AG04449 (cell line): ENCODE data around the gene SERPINB5.

Experiments used
- CTCF ChIA-PET: fragments of 350-600 bp; formaldehyde crosslinking; extraction: SDS; loops from one replicate; lab custom pipeline; 2021; ENCODE audit warnings: antibody characterized with exemption; lab: Yijun Ruan, JAX
- POLR2A ChIA-PET: fragments of 400-600, 350-600 bp; formaldehyde crosslinking; extraction: SDS; loops from one replicate; lab custom pipeline; 2020; ENCODE audit warnings: antibody characterized with exemption, inconsistent platforms; lab: Yijun Ruan, JAX
- DNase-seq: peaks from one replicate; pipeline ENCODE4 v3.0.0-alpha.2; 2010; ENCODE audit warnings: low read depth, low spot score
- H3K4me3 ChIP-seq: 2 replicates; pipeline ENCODE4 v1.5.1; 2011; ENCODE audit warnings: low read depth, mild to moderate bottlenecking, control low read depth, low read length
- CTCF ChIP-seq: IDR thresholded peaks from one replicate; pipeline ENCODE4 v1.5.1; 2011; ENCODE audit warnings: mild to moderate bottlenecking, moderate library complexity, low read length, control low read depth, inconsistent platforms; ENCODE audit not compliant: insufficient read depth; ENCODE audit errors: missing control alignments

The SERPINB5 gene

GRCh38 chr18:63480915-63481314, 4.2 kb downstream of the SERPINB5 start:
- DNase-seq = no peak
- no peak overlapping the region for H3K4me3 ChIP-seq
- CTCF ChIA-PET = no interaction called here
- no peak for TF ChIP-seq CTCF
- POLR2A ChIA-PET = no interaction called here

- no peak for DNase-seq
- ChIA-PET POLR2A (no interaction called here), CTCF (interaction anchor here (0.8 to 4.0 kb wide), 11 partner anchors 9 to 464 kb away, joined by 3 to 13 read pairs (median 5); no protein-coding TSS in a partner anchor)
- no peak overlapping the region for H3K4me3 ChIP-seq
- no peak for TF ChIP-seq CTCF
These were observed 10.9 kb downstream of the SERPINB5 start for GRCh38 chr18:63487676-63488075.

- ChIA-PET CTCF (interaction anchor here (1.0 to 4.0 kb wide), 7 partner anchors 9 to 90 kb away, joined by 3 to 13 read pairs (median 5); no protein-coding TSS in a partner anchor), POLR2A (no interaction called here)
- DNase-seq = no peak
- no peak overlapping the region for H3K4me3 ChIP-seq
- no peak for TF ChIP-seq CTCF
These were observed 11.4 kb downstream of the SERPINB5 start for GRCh38 chr18:63488160-63488559.

GRCh38 chr18:63492851-63493250, 16.1 kb downstream of the SERPINB5 start:
- TF ChIP-seq CTCF = no peak
- H3K4me3 ChIP-seq = no peak overlapping the region
- ChIA-PET CTCF (interaction anchor here (1.4 to 5.7 kb wide), 3 partner anchors 12 to 25 kb away, joined by 5 to 35 read pairs (median 16); no protein-coding TSS in a partner anchor), POLR2A (no interaction called here)
- no peak for DNase-seq

- no peak for TF ChIP-seq CTCF
- no peak overlapping the region for H3K4me3 ChIP-seq
- no peak for DNase-seq
- CTCF ChIA-PET = interaction anchor here (1.3 to 18.9 kb wide), 4 partner anchors 9 to 19 kb away, joined by 3 to 246 read pairs (median 12); no protein-coding TSS in a partner anchor
- POLR2A ChIA-PET = no interaction called here
These were observed 18.9 kb downstream of the SERPINB5 start for GRCh38 chr18:63495675-63496074.

GRCh38 chr18:63505566-63506335, 29.0 kb downstream of the SERPINB5 start:
- ChIA-PET POLR2A (no interaction called here), CTCF (interaction anchor here (0.7 to 18.9 kb wide), 28 partner anchors 9 to 493 kb away, joined by 3 to 724 read pairs (median 4); partner anchors contain the start of gene SERPINB13)
- H3K4me3 ChIP-seq = no peak overlapping the region
- DNase-seq = no peak
- peak; percentile 37 for TF ChIP-seq CTCF
